Skeletal muscle cell (primary cell): ENCODE measurements around the gene OOSP2.
"Not testable (repeated sequence)": the region's sequence is repeated elsewhere in the genome, so short reads cannot be mapped to it uniquely, and the experiment has no call there.

Experiments
- DNase-seq: peaks from one replicate; pipeline ENCODE4 v3.0.0-alpha.2; 2010; ENCODE audit warnings: low read depth
- H3K4me3 ChIP-seq: 2 replicates; pipeline ENCODE4 v1.5.1; 2011; ENCODE audit warnings: low read depth, mild to moderate bottlenecking, control low read depth, low read length, moderate library complexity

OOSP2 gene

GRCh38 chr11:60040109-60040508, at the start of gene OOSP2:
OOSP2 (plus strand) TSS chr11:60040409; CDS start chr11:60040460, 51 bp downstream.
- no peak for DNase-seq
- H3K4me3 ChIP-seq: no peak within 1 kb of the TSS

- no peak for DNase-seq
- H3K4me3 ChIP-seq: no peak overlapping the region
Observed at GRCh38 chr11:59990421-59990820, 49.8 kb upstream of the OOSP2 start.

- DNase-seq: no peak
- H3K4me3 ChIP-seq: no peak overlapping the region
Observed at GRCh38 chr11:59992425-59992824, 47.8 kb upstream of the OOSP2 start.

GRCh38 chr11:59997800-59998199, 42.4 kb upstream of the OOSP2 start:
- DNase-seq: no peak
- H3K4me3 ChIP-seq: no peak overlapping the region

- no peak overlapping the region for H3K4me3 ChIP-seq
- DNase-seq: no peak
Observed at GRCh38 chr11:59999691-60000090, 40.5 kb upstream of the OOSP2 start.

- no peak for DNase-seq
- no peak overlapping the region for H3K4me3 ChIP-seq
Observed at GRCh38 chr11:60003729-60004128, 36.5 kb upstream of the OOSP2 start.

- no peak for DNase-seq
Observed at GRCh38 chr11:60005360-60005759, 34.8 kb upstream of the OOSP2 start.

GRCh38 chr11:60016881-60017280, 23.3 kb upstream of the OOSP2 start, which contains the start of gene OOSP4B:
OOSP4B (plus strand) TSS chr11:60017181.
- H3K4me3 ChIP-seq: no peak within 1 kb of the TSS
- DNase-seq: no peak

More at GRCh38 chr11:60005360-60005759, 34.8 kb upstream of the OOSP2 start:
- no peak overlapping the region for H3K4me3 ChIP-seq

GRCh38 chr11:60018058-60018457, 22.2 kb upstream of the OOSP2 start:
- no peak overlapping the region for H3K4me3 ChIP-seq
- DNase-seq: no peak

- DNase-seq, H3K4me3 ChIP-seq: not testable (repeated sequence)
Observed at GRCh38 chr11:60020376-60020775, 19.8 kb upstream of the OOSP2 start.

- no peak overlapping the region for H3K4me3 ChIP-seq
- no peak for DNase-seq
Observed at GRCh38 chr11:60029015-60029632, 11.1 kb upstream of the OOSP2 start.

- not testable (repeated sequence) for DNase-seq, H3K4me3 ChIP-seq
Observed at GRCh38 chr11:60050422-60050821, 10.2 kb downstream of the OOSP2 start.

- not testable (repeated sequence) for H3K4me3 ChIP-seq, DNase-seq
Observed at GRCh38 chr11:60050839-60051238, 10.6 kb downstream of the OOSP2 start.

GRCh38 chr11:60056349-60056969, 16.2 kb downstream of the OOSP2 start, which contains the start of gene MS4A3:
MS4A3 (plus strand) TSS chr11:60056665; CDS start chr11:60061161, 4,496 bp downstream.
- no peak within 1 kb of the TSS for H3K4me3 ChIP-seq
- no peak for DNase-seq

- DNase-seq: no peak
Observed at GRCh38 chr11:60059052-60059451, 18.8 kb downstream of the OOSP2 start.

GRCh38 chr11:60059521-60060240, 19.5 kb downstream of the OOSP2 start:
- H3K4me3 ChIP-seq: no peak overlapping the region
- DNase-seq: no peak

More at GRCh38 chr11:60059052-60059451, 18.8 kb downstream of the OOSP2 start:
- H3K4me3 ChIP-seq: no peak overlapping the region

- no peak overlapping the region for H3K4me3 ChIP-seq
- no peak for DNase-seq
Observed at GRCh38 chr11:60064111-60064510, 23.9 kb downstream of the OOSP2 start.

- H3K4me3 ChIP-seq: no peak overlapping the region
- no peak for DNase-seq
Observed at GRCh38 chr11:60065801-60066200, 25.6 kb downstream of the OOSP2 start.

GRCh38 chr11:60069450-60069849, 29.2 kb downstream of the OOSP2 start:
- no peak for DNase-seq
- H3K4me3 ChIP-seq: no peak overlapping the region

GRCh38 chr11:60071644-60072043, 31.4 kb downstream of the OOSP2 start:
- H3K4me3 ChIP-seq, DNase-seq: not testable (repeated sequence)
